Stimulated activated CD8-positive, alpha-beta memory T cell treated with anti-CD3 and anti-CD28 coated beads, Interleukin-4, amount 100 ng/mL, for 48 hours (primary cell): ENCODE results near the gene DOK3.
A peak's percentile ranks its signal among the peaks of the same experiment; 100 is the strongest.
"Not testable (repeated sequence)": the region's sequence is repeated elsewhere in the genome, so short reads cannot be mapped to it uniquely, and the experiment has no call there.

Experiments
- DNase-seq: peaks from one replicate; pipeline ENCODE4 v3.0.0-alpha.2; 2020

The DOK3 gene

GRCh38 chr5:177534433-177534832, 24.8 kb upstream of the DOK3 start:
- DNase-seq, result not testable (repeated sequence)

GRCh38 chr5:177531209-177531940, 21.7 kb upstream of the DOK3 start:
- DNase-seq, result no peak

- no peak for DNase-seq
Observed at GRCh38 chr5:177530638-177531037, 21.0 kb upstream of the DOK3 start.

GRCh38 chr5:177529247-177530203, 19.9 kb upstream of the DOK3 start:
- DNase-seq, result no peak

GRCh38 chr5:177528631-177529030, 19.0 kb upstream of the DOK3 start:
- no peak for DNase-seq

GRCh38 chr5:177527595-177527994, 18.0 kb upstream of the DOK3 start:
- no peak for DNase-seq

- no peak for DNase-seq
Observed at GRCh38 chr5:177526791-177527190, 17.2 kb upstream of the DOK3 start.

GRCh38 chr5:177526191-177526590, 16.6 kb upstream of the DOK3 start:
- DNase-seq, result no peak

GRCh38 chr5:177524941-177525655, 15.5 kb upstream of the DOK3 start:
- no peak for DNase-seq

- no peak for DNase-seq
Observed at GRCh38 chr5:177524539-177524900, 14.9 kb upstream of the DOK3 start.

GRCh38 chr5:177523711-177524538, 14.3 kb upstream of the DOK3 start:
- DNase-seq, result no peak

GRCh38 chr5:177520916-177521513, 11.4 kb upstream of the DOK3 start:
- DNase-seq, result no peak

GRCh38 chr5:177520271-177520670, 10.6 kb upstream of the DOK3 start:
- no peak for DNase-seq

- DNase-seq, result no peak
Observed at GRCh38 chr5:177519463-177520235, 10.0 kb upstream of the DOK3 start.

- peak; percentile 97 for DNase-seq
Observed at GRCh38 chr5:177516601-177517568, 7.3 kb upstream of the DOK3 start, which contains the start of gene DDX41. Gene DDX41, minus strand, starts transcription at chr5:177516961. Its CDS starts 16 bp downstream, at chr5:177516945.

- no peak for DNase-seq
Observed at GRCh38 chr5:177515580-177515979, 6.0 kb upstream of the DOK3 start.

GRCh38 chr5:177514541-177514940, 4.9 kb upstream of the DOK3 start:
- no peak for DNase-seq

GRCh38 chr5:177513500-177513899, 3.9 kb upstream of the DOK3 start:
- DNase-seq, result no peak

GRCh38 chr5:177512736-177513380, 3.2 kb upstream of the DOK3 start:
- DNase-seq, result no peak
